Loucy (cell line): ENCODE data around the gene PPL.
"Not testable (repeated sequence)": the region's sequence is repeated elsewhere in the genome, so short reads cannot be mapped to it uniquely, and the experiment has no call there.

ENCODE experiments used
- H2AFZ ChIP-seq: fragments of 200-600 bp; sonication (generic); 2 replicates; pipeline ENCODE4 v1.6.0; 2016; ENCODE audit warnings: antibody characterized with exemption, mild to moderate bottlenecking, low read length, moderate library complexity
- H3F3A ChIP-seq: fragments of 200-600 bp; 2 replicates; pipeline ENCODE4 v1.6.0; 2016; ENCODE audit warnings: antibody characterized with exemption, low read depth, mild to moderate bottlenecking
- H3K27me3 ChIP-seq: fragments of 200-600 bp; sonication (generic); 2 replicates; pipeline ENCODE4 v1.6.1; 2014; ENCODE audit warnings: low read length, mild to moderate bottlenecking; ENCODE audit not compliant: insufficient read depth, poor library complexity, severe bottlenecking
- H3K36me3 ChIP-seq: fragments of 200-600 bp; sonication (generic); 2 replicates; pipeline ENCODE4 v1.6.1; 2016; ENCODE audit warnings: low read length; ENCODE audit not compliant: insufficient read depth
- H3K4me1 ChIP-seq: fragments of 200-600 bp; sonication (generic); 2 replicates; pipeline ENCODE4 v1.5.1; 2014; ENCODE audit warnings: low read length, mild to moderate bottlenecking; ENCODE audit not compliant: insufficient read depth, poor library complexity, severe bottlenecking
- H3K4me2 ChIP-seq: fragments of 200-600 bp; sonication (generic); 2 replicates; pipeline ENCODE4 v1.6.0; 2014; ENCODE audit warnings: antibody characterized with exemption, low read length, low read depth, mild to moderate bottlenecking; ENCODE audit not compliant: poor library complexity, severe bottlenecking
- H3K4me3 ChIP-seq: fragments of 200-600 bp; sonication (generic); 2 replicates; pipeline ENCODE4 v1.5.1; 2014; ENCODE audit warnings: low read length, mild to moderate bottlenecking, mixed read lengths; ENCODE audit not compliant: poor library complexity, severe bottlenecking
- H3K79me2 ChIP-seq: fragments of 200-600 bp; sonication (generic); 2 replicates; pipeline ENCODE4 v1.6.1; 2014; ENCODE audit warnings: low read length; ENCODE audit not compliant: insufficient read depth
- H3K9ac ChIP-seq: fragments of 200-600 bp; sonication (generic); 2 replicates; pipeline ENCODE4 v1.6.0; 2014; ENCODE audit warnings: mild to moderate bottlenecking, low read depth, low read length, moderate library complexity; ENCODE audit not compliant: poor library complexity, severe bottlenecking
- H3K9me2 ChIP-seq: fragments of 200-600 bp; sonication (generic); replicated peaks from 2 replicates; pipeline ENCODE4 v1.6.1; 2016; ENCODE audit warnings: low read depth, low read length, mixed read lengths
- H3K9me3 ChIP-seq: fragments of 200-600 bp; sonication (generic); 2 replicates; pipeline ENCODE4 v1.6.1; 2014; ENCODE audit warnings: mild to moderate bottlenecking, antibody characterized with exemption, low read length, low read depth; ENCODE audit not compliant: insufficient read depth
- H4K20me1 ChIP-seq: fragments of 200-600 bp; sonication (generic); 2 replicates; pipeline ENCODE4 v1.6.0; 2014; ENCODE audit warnings: antibody characterized with exemption, low read length, mild to moderate bottlenecking; ENCODE audit not compliant: insufficient read depth, poor library complexity, severe bottlenecking
- EZH2phosphoT487 ChIP-seq: fragments of 200-600 bp; IDR thresholded peaks from 2 replicates; pipeline ENCODE4 v1.6.1; 2018; ENCODE audit warnings: antibody characterized with exemption, mild to moderate bottlenecking, moderate library complexity, borderline replicate concordance
- TF ChIP-seq, protein P1 (sequence below): fragments of 200-600 bp; sonication (generic); conservative IDR thresholded peaks from 2 replicates; pipeline ENCODE4 v1.5.1; 2014; ENCODE audit warnings: mild to moderate bottlenecking, antibody characterized with exemption, low read length

PPL gene

DNA sequence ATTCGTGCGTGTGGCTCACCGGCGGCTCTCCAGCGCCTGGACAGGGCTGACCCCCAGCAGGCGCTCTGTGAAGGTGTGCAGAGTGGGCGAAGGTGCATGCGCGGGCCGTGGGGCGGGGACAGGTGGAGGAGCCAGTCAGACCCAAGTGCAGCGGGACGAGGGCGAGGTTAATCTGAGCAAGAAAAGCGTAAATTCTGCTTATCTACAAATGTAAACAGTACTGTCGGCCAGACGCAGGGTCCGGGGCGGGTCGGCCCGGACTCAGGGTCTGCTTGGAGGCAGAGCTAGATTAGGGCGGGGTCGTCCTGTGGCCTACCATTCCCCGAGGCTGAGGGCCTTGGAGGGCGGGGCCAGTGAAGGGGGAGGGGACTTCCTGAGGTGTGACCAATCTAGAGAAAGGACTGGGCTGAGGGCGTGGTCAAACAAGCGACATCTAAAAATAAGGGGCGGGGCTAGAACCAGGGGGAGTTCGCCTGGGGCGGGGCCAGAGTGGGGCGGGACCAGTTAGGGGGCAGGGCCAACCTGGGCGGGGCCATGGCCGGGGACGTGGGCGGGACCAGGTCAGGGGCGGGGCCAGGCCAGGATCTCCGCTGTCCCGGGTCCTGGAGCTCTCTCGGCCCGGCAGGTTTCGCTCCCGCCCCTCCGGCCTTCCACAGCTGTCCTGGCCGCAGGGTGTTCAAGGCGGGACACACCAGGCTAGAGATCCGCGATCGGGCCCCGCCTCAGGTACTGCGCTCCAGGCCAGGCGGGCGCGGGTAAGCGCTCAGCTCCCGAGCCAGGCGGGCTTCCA, 21.0 kb upstream of the PPL start, which contains the start of gene SEC14L5:
SEC14L5 (plus strand) TSS at position 611 of the 790 bp plus-strand sequence. CDS start 994 bp downstream, outside the sequence.
- Histone ChIP-seq H3K4me1 (no peaks in the 10 kb centered on the region), H3K27me3 (no peaks in the 10 kb centered on the region), H3K4me3 (no peak within 1 kb of the TSS), H3K9ac (no peak within 1 kb of the TSS), H2AFZ (no peak within 1 kb of the TSS), H3K4me2 (no peak within 1 kb of the TSS), H3F3A (no peaks in the 10 kb centered on the region), H4K20me1 (no peaks in the 10 kb centered on the region), H3K9me2 (no peaks in the 10 kb centered on the region), H3K36me3 (no peaks in the 10 kb centered on the region), H3K9me3 (no peaks in the 10 kb centered on the region), H3K79me2 (no peaks in the 10 kb centered on the region)
- no peak for TF ChIP-seq EZH2phosphoT487
- TF ChIP-seq, protein P1, sequence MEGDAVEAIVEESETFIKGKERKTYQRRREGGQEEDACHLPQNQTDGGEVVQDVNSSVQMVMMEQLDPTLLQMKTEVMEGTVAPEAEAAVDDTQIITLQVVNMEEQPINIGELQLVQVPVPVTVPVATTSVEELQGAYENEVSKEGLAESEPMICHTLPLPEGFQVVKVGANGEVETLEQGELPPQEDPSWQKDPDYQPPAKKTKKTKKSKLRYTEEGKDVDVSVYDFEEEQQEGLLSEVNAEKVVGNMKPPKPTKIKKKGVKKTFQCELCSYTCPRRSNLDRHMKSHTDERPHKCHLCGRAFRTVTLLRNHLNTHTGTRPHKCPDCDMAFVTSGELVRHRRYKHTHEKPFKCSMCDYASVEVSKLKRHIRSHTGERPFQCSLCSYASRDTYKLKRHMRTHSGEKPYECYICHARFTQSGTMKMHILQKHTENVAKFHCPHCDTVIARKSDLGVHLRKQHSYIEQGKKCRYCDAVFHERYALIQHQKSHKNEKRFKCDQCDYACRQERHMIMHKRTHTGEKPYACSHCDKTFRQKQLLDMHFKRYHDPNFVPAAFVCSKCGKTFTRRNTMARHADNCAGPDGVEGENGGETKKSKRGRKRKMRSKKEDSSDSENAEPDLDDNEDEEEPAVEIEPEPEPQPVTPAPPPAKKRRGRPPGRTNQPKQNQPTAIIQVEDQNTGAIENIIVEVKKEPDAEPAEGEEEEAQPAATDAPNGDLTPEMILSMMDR = no peak

DNA sequence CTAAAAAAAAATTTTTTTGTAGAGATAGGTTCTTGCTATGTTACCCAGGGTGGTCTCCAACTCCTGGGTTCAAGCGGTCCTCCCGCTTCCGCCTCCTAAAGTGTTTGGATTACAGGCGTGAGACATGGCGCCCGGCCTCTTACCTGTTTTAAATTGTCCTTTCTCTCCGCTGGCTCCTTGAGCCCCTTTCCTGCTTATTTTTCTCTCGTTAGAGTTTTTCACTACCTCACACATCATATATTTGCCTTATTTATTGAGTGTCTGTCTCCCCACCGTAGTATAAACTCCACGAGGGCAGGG, 20.4 kb upstream of the PPL start:
- no peak overlapping the region for H2AFZ ChIP-seq

DNA sequence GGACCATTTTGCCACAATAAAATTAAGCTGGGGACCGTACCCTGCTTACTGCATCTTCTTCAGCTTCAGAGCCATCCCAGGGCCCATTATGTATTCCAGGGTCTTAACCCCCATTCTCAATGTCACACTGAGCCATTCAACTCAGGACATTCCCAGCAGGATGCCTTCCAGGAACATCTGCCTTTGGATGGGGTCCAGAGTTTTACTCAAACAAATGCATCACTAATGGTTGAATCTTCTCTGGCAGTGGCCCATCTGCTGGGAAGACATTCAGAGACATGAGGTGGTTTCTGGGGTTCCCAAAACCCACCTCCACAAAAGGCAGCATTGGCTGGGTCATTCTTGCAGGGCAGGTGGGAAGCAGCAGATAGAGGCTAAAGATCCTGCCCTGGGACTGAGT, 17.8 kb upstream of the PPL start:
- H3K4me1 ChIP-seq = no peaks in the 10 kb centered on the region
- no peaks in the 10 kb centered on the region for H3K9me2 ChIP-seq
- H4K20me1 ChIP-seq = no peaks in the 10 kb centered on the region
- no peaks in the 10 kb centered on the region for H3K36me3 ChIP-seq
- no peak for TF ChIP-seq EZH2phosphoT487
- TF ChIP-seq, protein P1 = no peak
- no peak overlapping the region for H2AFZ ChIP-seq
- no peaks in the 10 kb centered on the region for H3K27me3 ChIP-seq
- H3K79me2 ChIP-seq = no peaks in the 10 kb centered on the region
- H3K9me3 ChIP-seq = no peaks in the 10 kb centered on the region
- no peaks in the 10 kb centered on the region for H3F3A ChIP-seq
- no peak overlapping the region for H3K9ac ChIP-seq
- H3K4me3 ChIP-seq = no peak overlapping the region
- H3K4me2 ChIP-seq = no peak overlapping the region

More for the DNA sequence above, 20.4 kb upstream of the PPL start:
- H3K79me2 ChIP-seq = no peaks in the 10 kb centered on the region
- no peaks in the 10 kb centered on the region for H3K36me3 ChIP-seq
- H4K20me1 ChIP-seq = no peaks in the 10 kb centered on the region
- H3K9ac ChIP-seq = no peak overlapping the region
- H3F3A ChIP-seq = no peaks in the 10 kb centered on the region
- no peak overlapping the region for H3K4me2 ChIP-seq
- TF ChIP-seq EZH2phosphoT487 = no peak
- TF ChIP-seq, protein P1 = no peak
- H3K9me2 ChIP-seq = no peaks in the 10 kb centered on the region
- H3K4me1 ChIP-seq = no peaks in the 10 kb centered on the region
- no peaks in the 10 kb centered on the region for H3K9me3 ChIP-seq
- H3K4me3 ChIP-seq = no peak overlapping the region
- no peaks in the 10 kb centered on the region for H3K27me3 ChIP-seq

DNA sequence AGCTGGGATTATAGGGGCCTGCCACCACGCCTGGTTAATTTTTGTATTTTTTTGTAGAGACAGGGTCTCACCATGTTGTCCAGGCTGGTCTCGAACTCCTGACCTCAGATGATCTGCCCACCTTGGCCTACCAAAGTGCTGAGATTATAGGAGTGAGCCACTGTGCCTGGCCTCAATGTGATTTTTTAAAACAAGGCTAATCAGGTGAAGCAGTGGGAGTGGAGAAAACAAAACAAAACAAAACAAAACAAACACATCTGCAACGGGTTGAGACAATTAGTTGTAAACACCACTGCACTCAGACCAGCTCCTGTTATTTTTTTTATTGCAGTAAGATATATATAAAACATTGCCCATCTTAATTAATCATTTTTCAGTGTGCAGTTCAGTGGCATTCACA, 14.6 kb upstream of the PPL start:
- H4K20me1 ChIP-seq, H2AFZ ChIP-seq, H3K9me2 ChIP-seq, H3F3A ChIP-seq, H3K4me1 ChIP-seq, H3K4me2 ChIP-seq, H3K27me3 ChIP-seq, H3K9me3 ChIP-seq, H3K79me2 ChIP-seq, H3K9ac ChIP-seq, H3K36me3 ChIP-seq, H3K4me3 ChIP-seq: not testable (repeated sequence)
